ENCODE data around the gene RFTN1. TPM values are rescaled to one million over a fixed set of nuclear protein-coding genes. Genes with fewer than 3 reads are reported as not detected.

Gene RFTN1
- total and polyA plus RNA-seq, 2 of the 8 experiments (the other 6 are each of a cell fraction or from before 2014, with no cell fraction given): 4.6 to 6.7 TPM

DNA sequence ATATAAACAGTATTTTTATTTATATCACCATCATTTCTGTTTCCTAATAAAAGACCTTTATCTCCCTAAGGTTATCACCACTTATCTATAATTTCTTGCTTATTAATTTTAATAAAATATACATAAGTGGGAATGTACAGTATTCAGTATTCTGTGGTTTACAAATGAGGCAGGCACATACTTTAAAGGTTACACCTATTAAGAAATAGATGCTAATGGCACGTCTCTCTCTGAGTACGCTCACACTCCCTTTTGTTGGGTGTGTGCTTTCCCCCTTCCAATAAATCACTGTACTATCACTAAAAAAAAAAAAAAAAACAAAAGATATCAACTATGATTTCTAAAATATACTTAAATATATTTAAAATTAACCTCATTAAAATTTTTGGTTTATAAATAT lies 239.6 kb downstream of the RFTN1 start:
- Histone ChIP-seq H3K36me3 (ENCODE audit: control insufficient read depth in 2 of 4, insufficient read depth in 4 of 4, low read length in 3 of 4) (peaks cover 5 to 52% (median 23%) of the 10 kb centered on the region in 4 experiments; a peak in 7 of 8 replicates), H3K27ac (ENCODE audit: low read depth, low read length) (no peak overlapping the region), H2BK15ac (ENCODE audit: low read length) (no peak overlapping the region), H2BK120ac (replicated peaks; ENCODE audit: low read depth, low read length) (no peak overlapping the region), H3K79me2 (ENCODE audit: control insufficient read depth in 1 of 2, insufficient read depth in 2 of 2, low read length in 2 of 2) (peaks cover 0 to 5% of the 10 kb centered on the region in 2 experiments; a peak in 2 of 4 replicates), H3K9ac (replicated peaks in 1 of 4; ENCODE audit: extremely low read depth in 1 of 4, low read depth in 3 of 4, low read length in 3 of 4) (no peak overlapping the region), H4K5ac (ENCODE audit: insufficient read length, low read depth, low read length) (no peak overlapping the region), H3K9me3 (ENCODE audit: insufficient read depth in 2 of 2, low read depth in 1 of 2, low read length in 1 of 2) (no peaks in the 10 kb centered on the region), H3K56ac (replicated peaks; ENCODE audit: insufficient read length, low read depth, low read length) (no peak overlapping the region), H3K4me1 (replicated peaks in 1 of 4; ENCODE audit: control insufficient read depth in 3 of 4, insufficient read depth in 4 of 4, low read length in 3 of 4) (no peaks in the 10 kb centered on the region), H4K20me1 (replicated peaks in 1 of 2; ENCODE audit: control insufficient read depth in 1 of 2, insufficient read depth in 2 of 2, low read length in 2 of 2) (peaks cover 0 to 3% of the 10 kb centered on the region in 2 experiments), H3K4me3 (ENCODE audit: extremely low read depth in 1 of 4, insufficient read depth in 2 of 4, low read depth in 3 of 4, low read length in 4 of 4) (no peak overlapping the region), H4K8ac (ENCODE audit: extremely low read depth, insufficient read depth, low read length) (no peak overlapping the region), H2BK5ac (ENCODE audit: low read depth, low read length) (no peak overlapping the region), H3K23me2 (ENCODE audit: low read depth, low read length) (no peaks in the 10 kb centered on the region), H3K4ac (replicated peaks; ENCODE audit: insufficient read length, low read depth, low read length) (no peak overlapping the region), H2BK20ac (ENCODE audit: low read length) (no peak overlapping the region), H3K14ac (ENCODE audit: insufficient read length) (no peak overlapping the region), H3K23ac (ENCODE audit: insufficient read length) (no peak overlapping the region), H2AK5ac (ENCODE audit: low read depth, low read length) (no peak overlapping the region), H3K79me1 (ENCODE audit: low read depth, low read length) (no peaks in the 10 kb centered on the region), H3K18ac (ENCODE audit: extremely low read depth, low read length) (no peak overlapping the region), H3K27me3 (replicated peaks in 1 of 4; ENCODE audit: control insufficient read depth in 3 of 4, extremely low read depth in 1 of 4, insufficient read depth in 3 of 4, low read length in 3 of 4) (peaks cover 0 to 1% (median 0%) of the 10 kb centered on the region in 4 experiments; a peak in 1 of 7 replicates), H2AFZ (ENCODE audit: low read length) (no peak overlapping the region), H2BK12ac (ENCODE audit: low read depth, low read length) (no peak overlapping the region), H3K4me2 (ENCODE audit: insufficient read depth in 1 of 2, low read depth in 2 of 2, low read length in 2 of 2) (no peak overlapping the region), H4K91ac (replicated peaks; ENCODE audit: insufficient read length, low read length) (no peak overlapping the region)
- CTCF ChIA-PET (ENCODE audit: partially characterized antibody): no interaction called here
- POLR2A ChIA-PET (ENCODE audit: partially characterized antibody): no interaction called here
- DNase-seq (ENCODE audit: low read depth in 1 of 2, low spot score in 2 of 2): no peak
- 93% methylated on average over 2 of the region's 2 CpGs; no CpG with 5 or more reads in 1 of the 2 experiments for WGBS, 2 experiments (ENCODE audit: extremely low coverage in 1 of 2, insufficient coverage in 1 of 2, insufficient read length in 1 of 2, insufficient replicate concordance in 2 of 2, low coverage in 1 of 2, low lambda C conversion rate in 2 of 2, missing lambda C conversion rate in 1 of 2)
- no peak for FAIRE-seq
- TF ChIP-seq HDAC6 (IDR thresholded peaks at IDR 0.05; ENCODE audit: low read depth, low read length) (no peak), CBX5 (IDR thresholded peaks at IDR 0.05; ENCODE audit: low read depth, low read length) (no peak), TAF1 (IDR thresholded peaks at IDR 0.05; ENCODE audit: low read depth, low read length) (no peak), SP1 (IDR thresholded peaks at IDR 0.05; ENCODE audit: low read depth, low read length) (no peak), CTBP2 (IDR thresholded peaks at IDR 0.05; ENCODE audit: borderline replicate concordance, insufficient read depth, insufficient read length, low read length) (no peak), FOSL1 (IDR thresholded peaks at IDR 0.05; ENCODE audit: insufficient read depth, low read depth, low read length) (no peak), POU5F1 (IDR thresholded peaks at IDR 0.05; ENCODE audit: low read depth, low read length) (no peak), EZH2 (IDR thresholded peaks at IDR 0.05; ENCODE audit: low read depth, low read length, severe bottlenecking) (no peak), BCL11A (IDR thresholded peaks at IDR 0.05; ENCODE audit: low read depth in 2 of 2, low read length in 2 of 2) (no peak), CHD1 (IDR thresholded peaks at IDR 0.05; ENCODE audit: low read depth, low read length) (no peak)

Data from H1 (cell line).